ENCODE data around the gene CLC. TPM values are rescaled to one million over a fixed set of nuclear protein-coding genes. Genes with fewer than 3 reads are reported as not detected.
A peak's percentile ranks its signal among the peaks of the same experiment; 100 is the strongest.

The CLC gene
- total and polyA plus RNA-seq, 4 donors, result 0.30 to 4.6 (median 1.1) TPM

DNA sequence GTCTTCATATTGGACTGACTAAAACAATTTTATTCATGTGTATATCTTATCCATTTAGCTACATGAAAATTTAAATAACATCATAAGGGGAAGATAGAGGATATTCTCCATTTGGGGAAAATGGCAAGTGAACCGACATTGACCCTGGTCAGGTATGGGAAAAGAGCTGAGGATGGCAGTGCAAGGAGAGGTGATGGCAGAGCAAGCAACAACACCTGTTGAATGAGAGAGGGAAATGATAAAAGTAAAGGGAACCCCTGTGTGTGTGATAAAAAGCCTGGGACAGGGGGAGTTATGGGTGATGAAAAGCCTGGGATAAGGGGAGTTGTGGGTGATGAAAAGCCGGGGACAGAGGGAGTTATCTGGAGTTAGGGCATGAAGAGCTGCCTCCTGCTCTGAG lies 4.0 kb downstream of the CLC start:
- no peaks in the 10 kb centered on the region for H3K4me1 ChIP-seq (ENCODE audit: control insufficient read depth in 5 of 5, insufficient read depth in 5 of 5, low read length in 5 of 5)
- no peak for TF ChIP-seq CTCF (IDR thresholded peaks at IDR 0.05; ENCODE audit: control extremely low read depth, extremely low read depth)
- no peak for DNase-seq
- peaks cover 0 to 2% (median 0%) of the 10 kb centered on the region in 3 donors for H3K27me3 ChIP-seq (ENCODE audit: control insufficient read depth in 3 of 3, insufficient read depth in 3 of 3, low read length in 2 of 3)
- H3K9ac ChIP-seq (ENCODE audit: insufficient read depth in 1 of 2, low read length in 2 of 2), result no peak overlapping the region
- H3K9me3 ChIP-seq (ENCODE audit: control insufficient read depth in 4 of 4, insufficient read depth in 3 of 4, low read length in 3 of 4), result peaks cover 0 to 6% (median 0%) of the 10 kb centered on the region in 4 donors
- ATAC-seq (ENCODE audit: insufficient read depth, low FRiP score), result no peak
- H3K36me3 ChIP-seq (ENCODE audit: control insufficient read depth in 4 of 4, insufficient read depth in 4 of 4, low read length in 4 of 4), result no peaks in the 10 kb centered on the region
- H3K27ac ChIP-seq (ENCODE audit: low read depth in 1 of 2, low read length in 1 of 2), result no peak overlapping the region
- 87 to 92% methylated on average over 2 of the region's 2 CpGs for WGBS, 2 donors
- no peak overlapping the region for H3K4me3 ChIP-seq

DNA sequence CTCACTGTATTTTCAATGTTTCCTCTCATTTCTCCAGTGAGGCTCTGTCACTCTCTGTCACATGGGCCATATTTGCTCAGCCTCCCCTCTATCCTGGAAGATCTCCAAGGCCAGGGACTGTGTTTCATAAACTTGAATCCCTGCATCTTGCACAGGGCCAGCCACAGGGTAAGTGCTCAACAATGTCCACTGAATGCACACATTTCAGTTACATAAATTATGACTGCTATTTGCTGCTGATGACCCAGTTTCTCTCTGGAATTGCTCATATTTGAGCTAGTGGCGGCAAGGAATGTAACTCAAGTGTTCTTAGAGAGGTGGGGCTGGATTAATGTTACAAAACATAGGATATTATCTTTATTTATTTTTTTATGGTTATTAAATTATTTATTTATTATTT lies 6.1 kb downstream of the CLC start:
- Histone ChIP-seq H3K36me3 (ENCODE audit: control insufficient read depth in 4 of 4, insufficient read depth in 4 of 4, low read length in 4 of 4) (no peaks in the 10 kb centered on the region), H3K27me3 (ENCODE audit: control insufficient read depth in 3 of 3, insufficient read depth in 3 of 3, low read length in 2 of 3) (peaks cover 0 to 3% (median 0%) of the 10 kb centered on the region in 3 donors), H3K9ac (ENCODE audit: insufficient read depth in 1 of 2, low read length in 2 of 2) (no peak overlapping the region), H3K9me3 (ENCODE audit: control insufficient read depth in 4 of 4, insufficient read depth in 3 of 4, low read length in 3 of 4) (peaks cover 0 to 4% (median 0%) of the 10 kb centered on the region in 4 donors), H3K27ac (ENCODE audit: low read depth in 1 of 2, low read length in 1 of 2) (no peak overlapping the region), H3K4me3 (no peak overlapping the region), H3K4me1 (ENCODE audit: control insufficient read depth in 5 of 5, insufficient read depth in 5 of 5, low read length in 5 of 5) (no peaks in the 10 kb centered on the region)
- DNase-seq, result no peak
- WGBS, 2 donors, result 78 to 89% methylated on average over 1 of the region's 1 CpG
- TF ChIP-seq CTCF (IDR thresholded peaks at IDR 0.05; ENCODE audit: control extremely low read depth, extremely low read depth), result no peak
- no peak for ATAC-seq (ENCODE audit: insufficient read depth, low FRiP score)

DNA sequence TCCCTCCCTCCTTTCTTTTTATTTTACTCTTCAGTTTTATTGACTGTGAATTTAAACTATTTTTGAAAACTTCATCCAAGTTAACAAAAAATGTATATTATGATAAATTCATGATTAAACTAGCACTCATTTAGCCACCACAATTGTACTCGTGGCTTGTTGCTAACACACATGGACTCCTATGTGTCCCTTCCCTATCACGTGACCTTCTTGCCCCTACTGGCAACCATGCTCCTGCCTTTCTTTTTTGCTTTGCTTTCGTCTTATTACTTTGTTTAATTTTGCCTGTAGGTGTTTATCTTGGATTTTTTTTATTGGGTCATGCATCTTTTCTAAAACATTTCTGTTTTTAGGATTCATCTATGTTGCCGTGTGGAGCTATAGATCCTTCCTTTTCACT lies 8.2 kb downstream of the CLC start:
- no peak for TF ChIP-seq CTCF (IDR thresholded peaks at IDR 0.05; ENCODE audit: control extremely low read depth, extremely low read depth)
- no peak overlapping the region for H3K9ac ChIP-seq (ENCODE audit: insufficient read depth in 1 of 2, low read length in 2 of 2)
- ATAC-seq (ENCODE audit: insufficient read depth, low FRiP score) (no peak), DNase-seq (no peak)
- H3K9me3 ChIP-seq (ENCODE audit: control insufficient read depth in 4 of 4, insufficient read depth in 3 of 4, low read length in 3 of 4), result peaks cover 0 to 2% (median 0%) of the 10 kb centered on the region in 4 donors
- peaks cover 0 to 3% (median 0%) of the 10 kb centered on the region in 3 donors for H3K27me3 ChIP-seq (ENCODE audit: control insufficient read depth in 3 of 3, insufficient read depth in 3 of 3, low read length in 2 of 3)
- no peaks in the 10 kb centered on the region for H3K36me3 ChIP-seq (ENCODE audit: control insufficient read depth in 4 of 4, insufficient read depth in 4 of 4, low read length in 4 of 4)
- no peak overlapping the region for H3K4me3 ChIP-seq
- 63 to 71% methylated on average over 4 of the region's 4 CpGs for WGBS, 2 donors
- H3K27ac ChIP-seq (ENCODE audit: low read depth in 1 of 2, low read length in 1 of 2), result no peak overlapping the region
- no peaks in the 10 kb centered on the region for H3K4me1 ChIP-seq (ENCODE audit: control insufficient read depth in 5 of 5, insufficient read depth in 5 of 5, low read length in 5 of 5)

- 88 to 89% methylated on average over 6 of the region's 6 CpGs for WGBS, 2 donors
- DNase-seq (no peak), ATAC-seq (ENCODE audit: insufficient read depth, low FRiP score) (no peak)
- no peaks in the 10 kb centered on the region for H3K4me1 ChIP-seq (ENCODE audit: control insufficient read depth in 5 of 5, insufficient read depth in 5 of 5, low read length in 5 of 5)
- peak overlapping the region; percentile 12 for H3K4me3 ChIP-seq
- TF ChIP-seq CTCF (IDR thresholded peaks at IDR 0.05; ENCODE audit: control extremely low read depth, extremely low read depth), result no peak
- no peak overlapping the region for H3K27ac ChIP-seq (ENCODE audit: low read depth in 1 of 2, low read length in 1 of 2)
- no peaks in the 10 kb centered on the region for H3K36me3 ChIP-seq (ENCODE audit: control insufficient read depth in 4 of 4, insufficient read depth in 4 of 4, low read length in 4 of 4)
- no peak overlapping the region for H3K9ac ChIP-seq (ENCODE audit: insufficient read depth in 1 of 2, low read length in 2 of 2)
- peaks cover 0 to 3% (median 0%) of the 10 kb centered on the region in 3 donors for H3K27me3 ChIP-seq (ENCODE audit: control insufficient read depth in 3 of 3, insufficient read depth in 3 of 3, low read length in 2 of 3)
- peaks cover 0 to 2% (median 0%) of the 10 kb centered on the region in 4 donors for H3K9me3 ChIP-seq (ENCODE audit: control insufficient read depth in 4 of 4, insufficient read depth in 3 of 4, low read length in 3 of 4)
These were observed 9.8 kb downstream of the CLC start for GRCh38 chr19:39728040-39728439.

Measured in lung (tissue), 12 donors.